Type B pancreatic cell (in vitro differentiated cells): ENCODE results near the gene KNSTRN. TPM values are rescaled to one million over a fixed set of nuclear protein-coding genes. Genes with fewer than 3 reads are reported as not detected.

Source experiments
- DNase-seq: peaks from one replicate; pipeline ENCODE4 v3.0.0; 2021; ENCODE audit warnings: mixed read lengths; ENCODE audit not compliant: unreplicated experiment; ENCODE audit errors: extremely low spot score
- H3K27ac Mint-ChIP-seq: 2 replicates; pipeline ENCODE4 v1.8.0; 2021; ENCODE audit warnings: mild to moderate bottlenecking, mixed read lengths
- H3K27me3 Mint-ChIP-seq: 2 replicates; pipeline ENCODE4 v1.8.0; 2021; ENCODE audit warnings: mixed read lengths
- H3K36me3 Mint-ChIP-seq: 2 replicates; pipeline ENCODE4 v1.8.0; 2021; ENCODE audit warnings: mixed read lengths
- H3K4me1 Mint-ChIP-seq: one replicate; pipeline ENCODE4 v1.8.0; 2021; ENCODE audit warnings: mixed read lengths; ENCODE audit not compliant: unreplicated experiment
- H3K4me3 Mint-ChIP-seq: 2 replicates; pipeline ENCODE4 v1.8.0; 2021; ENCODE audit warnings: mild to moderate bottlenecking, mixed read lengths
- H3K9me3 Mint-ChIP-seq: 2 replicates; pipeline ENCODE4 v1.8.0; 2021; ENCODE audit warnings: mixed read lengths
- CTCF ChIP-seq: fragments of 200-600 bp; sonication (generic); conservative IDR thresholded peaks from 2 replicates; pipeline ENCODE4 v1.5.0; 2021; ENCODE audit warnings: antibody characterized with exemption, mild to moderate bottlenecking
- total RNA-seq: library from RNA; stranded (reverse); gene quantifications from 2 replicates; pipeline ENCODE4 v1.2.1, GENCODE V29; 2021; ENCODE audit warnings: low replicate concordance

Gene KNSTRN
- total RNA-seq, 1 donor from 2014 or later: 52.2 TPM

- H3K36me3 Mint-ChIP-seq: no peaks in the 10 kb centered on the region
- H3K27me3 Mint-ChIP-seq: peaks cover 69% of the 10 kb centered on the region
Measured at GRCh38 chr15:40365624-40366456, 16.7 kb upstream of the KNSTRN start.

DNA sequence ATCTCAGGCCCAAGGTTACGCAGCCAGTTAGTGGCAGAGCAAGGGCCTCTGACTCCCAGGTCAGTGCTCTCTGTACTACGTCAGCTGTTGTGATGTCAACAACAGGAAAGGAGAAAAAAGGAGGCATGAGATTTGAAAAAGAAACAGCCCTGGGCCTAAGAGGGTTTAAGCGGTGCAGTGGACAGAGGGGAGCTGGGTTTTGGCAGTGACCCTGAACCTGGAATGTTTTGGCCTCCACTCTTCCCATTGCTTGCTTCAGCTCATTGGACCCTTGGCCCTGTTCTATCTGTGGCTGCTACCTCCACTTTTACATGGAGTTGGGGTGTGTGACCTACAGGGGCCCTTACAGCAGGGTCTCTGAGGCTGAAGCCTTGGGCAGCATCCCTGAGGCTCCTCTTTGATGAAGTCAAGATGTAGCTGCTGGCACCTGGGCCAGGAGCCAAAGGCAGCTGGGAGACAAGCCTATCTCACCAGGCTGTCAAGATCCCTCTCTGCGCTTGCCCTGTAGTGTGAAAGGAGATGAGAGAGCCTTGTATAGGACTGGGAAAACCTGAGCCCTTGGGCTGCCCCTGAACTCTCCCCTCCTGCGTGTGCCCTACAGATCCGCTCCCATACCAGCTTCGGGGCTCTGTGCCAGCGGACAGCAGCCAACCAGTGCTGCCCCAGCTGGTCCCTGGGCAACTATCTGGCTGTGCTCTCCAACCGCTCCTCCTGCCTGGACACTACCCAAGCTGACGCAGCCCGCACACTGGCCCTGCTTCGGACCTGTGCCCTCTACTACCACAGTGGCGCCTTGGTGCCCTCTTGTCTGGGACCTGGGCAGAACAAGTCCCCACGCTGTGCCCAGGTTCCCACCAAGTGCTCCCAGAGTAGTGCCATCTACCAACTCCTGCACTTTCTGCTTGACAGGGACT lies 15.8 kb upstream of the KNSTRN start:
- Mint-ChIP-seq H3K4me3 (no peak overlapping the region), H3K9me3 (no peaks in the 10 kb centered on the region), H3K27ac (no peak overlapping the region), H3K27me3 (peaks cover 69% of the 10 kb centered on the region), H3K36me3 (no peaks in the 10 kb centered on the region), H3K4me1 (no peaks in the 10 kb centered on the region)
- TF ChIP-seq CTCF: no peak
- DNase-seq: no peak

More at GRCh38 chr15:40365624-40366456, 16.7 kb upstream of the KNSTRN start:
- TF ChIP-seq CTCF: no peak
- Mint-ChIP-seq H3K9me3 (no peaks in the 10 kb centered on the region), H3K4me3 (no peak overlapping the region), H3K4me1 (no peaks in the 10 kb centered on the region), H3K27ac (no peak overlapping the region)
- DNase-seq: no peak

DNA sequence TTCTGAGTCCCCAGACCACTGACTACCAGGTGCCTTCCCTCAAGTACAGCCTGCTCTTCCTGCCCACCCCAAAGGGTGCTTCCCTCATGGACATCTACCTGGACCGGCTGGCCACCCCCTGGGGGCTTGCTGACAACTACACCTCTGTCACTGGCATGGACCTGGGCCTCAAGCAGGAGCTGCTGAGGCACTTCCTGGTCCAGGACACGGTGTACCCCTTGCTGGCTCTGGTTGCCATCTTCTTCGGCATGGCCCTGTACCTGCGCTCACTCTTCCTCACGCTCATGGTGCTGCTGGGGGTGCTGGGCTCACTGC lies 15.2 kb upstream of the KNSTRN start:
- DNase-seq: no peak

GRCh38 chr15:40367686-40368611 lies 14.6 kb upstream of the KNSTRN start:
- peak; percentile 90 for TF ChIP-seq CTCF
- H3K27ac Mint-ChIP-seq: no peak overlapping the region
- H3K36me3 Mint-ChIP-seq: no peaks in the 10 kb centered on the region
- peaks cover 57% of the 10 kb centered on the region for H3K27me3 Mint-ChIP-seq
- no peak overlapping the region for H3K4me3 Mint-ChIP-seq
- peak; percentile 87 for DNase-seq
- H3K4me1 Mint-ChIP-seq: no peaks in the 10 kb centered on the region
- H3K9me3 Mint-ChIP-seq: no peaks in the 10 kb centered on the region

More for the DNA sequence above, 15.2 kb upstream of the KNSTRN start:
- H3K27me3 Mint-ChIP-seq: peaks cover 63% of the 10 kb centered on the region
- no peak overlapping the region for H3K4me3 Mint-ChIP-seq
- no peaks in the 10 kb centered on the region for H3K4me1 Mint-ChIP-seq
- no peak for TF ChIP-seq CTCF
- no peak overlapping the region for H3K27ac Mint-ChIP-seq
- no peaks in the 10 kb centered on the region for H3K36me3 Mint-ChIP-seq
- H3K9me3 Mint-ChIP-seq: no peaks in the 10 kb centered on the region

- no peaks in the 10 kb centered on the region for H3K4me1 Mint-ChIP-seq
- no peak for DNase-seq
- H3K4me3 Mint-ChIP-seq: no peak overlapping the region
- no peak for TF ChIP-seq CTCF
- peaks cover 51% of the 10 kb centered on the region for H3K27me3 Mint-ChIP-seq
- H3K27ac Mint-ChIP-seq: no peak overlapping the region
- H3K9me3 Mint-ChIP-seq: no peaks in the 10 kb centered on the region
- H3K36me3 Mint-ChIP-seq: no peaks in the 10 kb centered on the region
Measured at GRCh38 chr15:40368719-40369473, 13.6 kb upstream of the KNSTRN start.
